ENCODE data around the gene HEG1.

HEG1 gene

DNA sequence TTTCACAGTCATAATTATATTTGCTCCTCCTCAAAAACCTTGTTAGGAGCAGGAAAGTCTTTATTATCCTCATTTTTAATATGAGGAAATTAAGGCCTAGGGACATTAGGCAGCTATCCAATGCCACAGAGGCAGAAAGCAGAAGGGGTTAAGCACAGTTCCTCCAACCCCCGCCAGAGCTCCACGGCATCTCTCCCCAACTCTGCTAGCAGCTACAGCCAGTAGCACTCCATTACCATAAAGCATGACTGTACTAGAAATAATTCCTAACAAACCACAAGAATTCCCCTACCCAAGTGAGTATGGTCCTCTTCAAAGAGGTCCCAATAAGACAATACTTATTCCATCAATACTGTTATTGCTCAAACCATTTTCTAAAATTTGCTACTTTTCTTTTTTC, 9.8 kb downstream of the HEG1 start:
- DNase-seq, result no peak

DNA sequence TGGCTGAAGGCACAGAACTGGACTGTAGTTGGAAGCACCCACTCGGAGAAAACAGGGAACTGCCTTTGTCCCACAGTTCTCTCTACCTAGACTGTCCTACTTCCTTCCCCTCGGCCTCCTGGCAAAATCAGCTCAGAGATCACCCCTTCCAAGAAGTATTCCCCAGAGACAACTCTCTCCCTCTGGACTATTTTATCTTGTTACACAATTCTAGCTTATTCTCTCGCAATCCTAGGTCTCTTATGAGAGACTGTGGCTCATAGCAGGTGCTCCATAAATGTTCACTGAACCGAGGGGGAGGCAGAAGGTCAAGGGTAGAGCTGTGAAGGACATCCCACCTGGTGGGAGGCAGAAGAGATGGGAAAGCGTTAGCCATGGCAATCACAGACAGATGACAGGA, 10.6 kb downstream of the HEG1 start:
- DNase-seq, result no peak

- DNase-seq, result no peak
Observed at GRCh38 chr3:125043599-125044151, 12.1 kb downstream of the HEG1 start.

GRCh38 chr3:125042725-125043406, 12.9 kb downstream of the HEG1 start:
- no peak for DNase-seq

DNA sequence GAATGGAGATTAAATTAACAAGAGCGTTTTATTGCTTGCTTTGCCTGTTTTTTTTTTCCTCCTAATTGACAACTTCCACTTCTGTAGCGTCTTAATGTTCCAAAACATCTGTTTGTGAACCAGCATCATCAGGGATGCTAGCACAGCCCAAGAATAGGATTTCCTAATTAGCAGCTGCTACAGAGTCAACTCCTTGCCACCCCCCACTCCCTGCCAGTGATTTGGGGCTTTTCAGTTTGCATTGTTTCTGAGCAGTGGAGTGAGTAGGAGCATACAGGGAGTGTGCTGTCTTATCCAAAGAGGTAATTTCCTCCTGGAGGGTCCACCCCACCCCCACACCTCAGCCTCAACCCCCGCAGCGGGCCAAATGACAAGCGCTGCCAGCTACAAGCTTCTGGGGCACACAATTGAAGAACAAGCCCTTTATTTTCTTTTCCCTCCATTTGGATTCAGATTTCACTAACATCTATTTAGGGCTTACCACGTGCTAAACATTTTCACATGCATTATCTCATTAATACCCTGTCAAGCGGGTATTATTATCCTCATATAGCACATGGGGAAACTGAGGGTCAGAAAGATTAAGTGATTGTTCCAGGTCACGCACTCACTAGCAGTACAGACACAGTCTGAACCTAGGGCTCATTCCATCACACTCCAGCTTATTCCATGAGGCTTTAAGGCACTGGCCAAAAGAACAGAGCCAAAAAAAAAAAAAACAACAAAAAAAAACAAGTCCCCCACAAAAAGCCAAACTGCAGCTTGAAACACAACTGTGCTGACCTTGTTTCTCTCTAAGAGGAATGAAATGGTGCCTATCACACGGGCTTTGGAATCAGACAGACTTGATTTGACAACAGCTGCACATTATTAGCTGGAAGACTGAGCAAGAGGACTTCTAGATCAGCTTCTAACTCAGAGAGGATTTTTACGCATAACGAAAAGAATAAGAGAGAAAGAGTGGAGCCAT, 16.4 kb downstream of the HEG1 start:
- no peak for DNase-seq

DNA sequence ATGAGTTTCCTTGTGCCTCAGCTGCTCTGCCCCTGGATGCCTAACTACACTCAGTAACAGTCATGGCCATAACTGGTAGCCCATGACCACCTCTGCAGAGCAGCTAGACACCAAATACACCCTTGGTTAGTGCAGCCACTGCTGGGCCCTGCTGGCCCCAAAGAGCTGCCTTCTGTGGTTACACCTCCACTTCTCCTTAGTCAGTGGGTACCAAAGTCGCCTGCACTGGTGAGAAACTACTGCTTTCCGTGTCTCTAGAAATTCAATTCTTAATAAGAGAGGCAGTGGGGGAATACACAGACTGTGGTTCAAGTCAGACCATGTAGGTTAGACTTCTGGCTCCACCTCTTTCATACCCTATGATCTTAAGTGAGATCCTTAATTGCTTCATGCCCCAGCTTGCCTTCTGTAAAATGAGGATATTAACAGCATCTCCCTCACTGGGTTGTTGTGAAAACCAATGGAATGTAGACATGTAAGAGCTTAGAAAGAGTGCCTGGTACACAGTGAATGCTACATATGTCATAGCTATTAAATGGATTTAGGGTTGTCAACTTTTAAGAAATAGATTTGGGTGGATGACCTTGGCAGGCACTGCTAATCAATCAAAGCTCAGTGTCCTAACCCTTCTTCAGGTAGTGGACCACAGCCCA, 18.2 kb downstream of the HEG1 start:
- DNase-seq, result no peak

DNA sequence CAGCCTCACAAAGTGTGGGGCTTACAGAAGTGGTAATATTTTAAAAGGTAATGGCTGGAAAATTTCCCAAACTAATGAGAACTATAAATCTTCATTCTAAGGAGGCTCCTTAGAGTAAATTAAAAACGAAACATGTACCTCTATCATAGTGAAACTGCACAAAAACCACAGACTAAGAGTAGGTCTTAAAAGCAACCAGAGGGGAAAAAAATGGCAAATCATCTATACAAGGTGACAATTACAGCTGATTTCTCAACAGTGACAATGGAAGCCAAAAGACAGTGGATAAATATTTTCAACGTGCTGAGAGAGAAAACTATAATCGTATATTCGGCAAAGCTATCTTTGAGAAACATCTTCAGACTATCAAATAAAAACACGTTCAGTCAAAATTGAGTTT, 20.6 kb downstream of the HEG1 start:
- DNase-seq, result no peak

DNA sequence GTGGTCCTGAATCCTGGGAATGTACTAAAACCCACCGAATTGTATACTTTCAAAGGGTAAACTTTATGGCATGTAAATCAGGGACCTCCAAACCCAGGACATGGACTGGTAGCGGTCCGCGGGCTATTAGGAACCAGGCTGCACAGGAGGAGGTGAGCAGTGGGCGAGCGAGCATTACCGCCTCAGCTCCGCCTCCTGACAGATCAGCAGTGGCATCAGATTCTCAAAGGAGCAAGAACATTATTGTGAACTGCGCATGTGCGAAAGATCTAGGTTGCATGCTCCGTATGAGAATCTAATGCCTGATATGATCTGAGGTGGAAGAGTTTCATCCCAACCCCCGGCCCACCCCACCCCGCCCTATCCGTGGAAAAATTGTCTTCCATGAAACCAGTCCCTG, 22.2 kb downstream of the HEG1 start:
- DNase-seq, result no peak

DNA sequence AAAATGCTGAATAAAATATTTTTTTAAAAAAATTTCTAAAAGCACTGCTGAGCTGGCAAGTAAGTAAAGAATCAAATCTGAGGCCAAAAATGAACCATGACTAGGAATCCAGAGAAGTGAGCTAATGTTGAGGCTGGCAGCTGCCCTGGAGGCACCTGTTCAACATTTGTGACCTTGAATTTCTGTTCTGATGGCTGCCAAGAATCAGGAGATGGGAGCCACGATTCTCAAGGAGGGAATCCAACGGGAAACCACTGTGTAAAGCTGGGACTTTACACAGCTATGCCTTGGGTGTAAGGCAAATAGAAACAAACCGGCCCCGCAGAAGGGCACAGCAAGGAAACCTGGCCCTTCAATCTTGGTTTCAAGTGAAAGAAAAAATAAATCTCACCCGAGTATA, 22.7 kb downstream of the HEG1 start:
- no peak for DNase-seq

- DNase-seq, result no peak
Observed at GRCh38 chr3:125032683-125033082, 23.1 kb downstream of the HEG1 start.

- DNase-seq, result no peak
Observed at GRCh38 chr3:125032100-125032643, 23.6 kb downstream of the HEG1 start.

GRCh38 chr3:125031544-125031943, 24.3 kb downstream of the HEG1 start:
- no peak for DNase-seq

- DNase-seq, result no peak
Observed at GRCh38 chr3:125028657-125029056, 27.1 kb downstream of the HEG1 start.

- DNase-seq, result no peak
Observed at GRCh38 chr3:125025642-125026041, 30.2 kb downstream of the HEG1 start.

- DNase-seq, result no peak
Observed at GRCh38 chr3:125024817-125025216, 31.0 kb downstream of the HEG1 start.

DNA sequence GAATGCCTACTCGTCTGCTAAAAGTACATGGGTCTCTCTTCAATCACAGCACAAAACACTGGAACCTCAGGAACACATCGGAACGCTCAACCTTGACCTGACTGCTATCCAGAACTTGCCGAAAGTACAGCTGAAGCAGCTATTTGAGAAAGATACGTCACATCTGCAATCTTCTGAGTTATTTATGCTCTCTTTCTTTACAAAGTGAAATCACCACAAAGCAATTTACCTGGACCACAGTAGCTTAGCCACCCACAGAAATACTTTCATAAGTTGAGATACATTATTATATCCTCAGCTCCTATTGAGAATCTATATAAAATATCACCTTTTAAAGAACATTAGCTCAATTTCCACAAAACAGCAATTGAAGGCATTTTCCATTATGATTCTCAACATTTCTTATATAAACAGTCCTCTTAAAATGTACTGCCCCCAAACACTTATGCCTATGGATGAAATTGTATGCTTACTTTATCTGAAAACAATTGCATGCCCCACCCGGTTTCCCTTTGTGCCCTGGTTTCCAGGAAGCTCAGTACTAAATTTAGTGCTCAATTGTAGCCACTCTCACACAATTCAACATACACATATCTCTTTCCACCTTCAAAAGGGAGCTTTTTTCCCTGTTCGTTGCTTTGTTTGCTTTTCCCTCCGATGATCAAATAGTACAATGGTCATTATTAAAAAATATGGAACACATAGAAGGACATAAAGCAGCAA, 31.8 kb downstream of the HEG1 start:
- DNase-seq, result no peak

DNA sequence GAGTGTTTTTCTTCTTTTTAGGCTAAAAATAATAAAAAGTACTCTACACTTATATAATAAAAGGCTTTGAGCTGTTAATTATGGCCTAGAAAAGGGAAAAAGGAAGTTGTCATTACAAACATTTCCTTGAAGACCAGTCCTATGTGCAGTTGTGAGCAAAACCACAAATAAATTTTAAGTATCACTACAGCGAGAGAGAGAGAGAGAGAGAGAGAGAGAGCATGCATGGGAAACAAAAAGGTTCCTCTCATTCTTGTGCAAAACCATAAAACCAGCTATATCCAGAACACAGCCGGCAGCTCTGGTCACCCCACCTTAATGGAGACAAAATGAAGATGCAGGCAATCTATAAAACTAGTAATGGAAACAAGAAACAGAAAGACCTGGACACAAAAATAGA, 33.6 kb downstream of the HEG1 start:
- no peak for DNase-seq

DNA sequence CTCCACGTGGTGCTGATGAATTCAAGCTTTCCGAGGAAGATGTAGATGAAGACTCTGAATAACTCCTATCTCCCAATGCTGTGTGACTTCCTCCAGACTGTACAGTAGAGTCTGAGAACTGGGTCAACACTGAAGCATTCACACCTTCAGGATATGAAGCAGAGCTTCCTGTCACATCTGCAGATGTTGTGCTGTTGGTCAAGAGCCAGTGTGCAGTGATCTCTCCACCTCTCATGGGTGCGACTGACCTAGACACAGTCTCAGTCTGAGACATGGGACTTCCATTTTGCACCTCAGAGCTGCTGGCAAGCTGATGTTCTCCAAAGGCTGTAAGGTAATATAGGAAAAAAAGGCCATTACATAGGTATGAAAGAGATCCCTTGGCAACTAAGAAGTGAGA, 36.5 kb downstream of the HEG1 start:
- DNase-seq, result no peak

DNA sequence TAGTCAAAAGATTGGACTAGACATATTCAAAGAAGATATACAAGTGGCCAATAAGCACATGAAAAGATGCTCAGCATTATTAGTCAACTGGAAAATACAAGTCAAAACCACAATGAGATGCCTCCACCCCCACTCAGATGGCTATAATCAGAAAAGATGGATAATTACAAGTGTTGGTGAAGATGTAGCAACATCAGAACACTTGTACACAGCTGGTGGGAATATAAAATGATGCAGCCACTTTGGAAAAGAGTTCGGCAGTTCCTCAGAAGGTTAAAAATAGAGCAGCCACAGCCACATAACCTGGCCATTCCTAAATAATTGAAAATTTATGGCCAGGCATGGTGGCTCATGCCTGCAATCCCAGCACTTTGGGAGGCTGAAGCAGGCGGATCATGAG, 38.4 kb downstream of the HEG1 start:
- no peak for DNase-seq

DNA sequence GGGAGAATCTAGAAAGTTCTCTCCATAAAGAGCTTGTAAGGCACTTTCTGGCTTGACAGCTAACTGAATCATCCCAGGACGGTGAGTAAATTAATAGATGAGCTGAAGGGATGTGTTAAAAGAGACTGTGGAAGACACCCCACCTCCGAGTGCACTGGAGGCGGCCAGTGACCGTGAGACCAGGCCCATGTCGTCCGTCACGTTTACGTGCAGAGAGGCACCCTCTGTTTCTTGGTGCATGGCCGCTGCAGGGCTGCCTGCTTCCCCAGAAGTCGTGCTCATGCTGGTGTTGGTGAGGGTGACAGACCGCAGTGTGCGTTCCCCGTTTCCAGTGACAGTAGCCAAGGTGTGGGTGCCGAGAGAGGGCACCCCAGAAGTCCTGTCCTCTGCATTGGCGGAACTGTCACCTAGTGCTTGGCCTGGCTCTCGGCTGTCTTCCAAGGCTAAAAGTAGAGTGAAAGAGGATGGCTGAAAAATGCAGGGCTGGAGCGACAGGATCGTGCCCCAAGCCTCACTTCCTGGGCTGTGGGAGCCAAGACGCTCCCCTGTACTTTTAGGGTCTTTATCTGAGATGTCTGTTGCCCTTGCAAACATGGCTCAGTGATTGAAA, 41.1 kb downstream of the HEG1 start:
- no peak for DNase-seq

GRCh38 chr3:125013095-125013494, 42.7 kb downstream of the HEG1 start:
- DNase-seq, result no peak

GRCh38 chr3:125011941-125012340, 43.9 kb downstream of the HEG1 start:
- no peak for DNase-seq
